IPS-18c (cell line): ENCODE data around the gene TEX30.

Source experiments
- H3K4me3 ChIP-seq: 2 replicates; pipeline ENCODE4 v1.7.0; 2013; ENCODE audit warnings: low read depth, mild to moderate bottlenecking, low read length, moderate library complexity; ENCODE audit not compliant: insufficient read depth
- H3K9me3 ChIP-seq: one replicate; pipeline ENCODE4 v1.6.1; 2013; ENCODE audit warnings: mild to moderate bottlenecking, low read length, moderate library complexity; ENCODE audit not compliant: control insufficient read depth, insufficient read depth

Gene TEX30

DNA sequence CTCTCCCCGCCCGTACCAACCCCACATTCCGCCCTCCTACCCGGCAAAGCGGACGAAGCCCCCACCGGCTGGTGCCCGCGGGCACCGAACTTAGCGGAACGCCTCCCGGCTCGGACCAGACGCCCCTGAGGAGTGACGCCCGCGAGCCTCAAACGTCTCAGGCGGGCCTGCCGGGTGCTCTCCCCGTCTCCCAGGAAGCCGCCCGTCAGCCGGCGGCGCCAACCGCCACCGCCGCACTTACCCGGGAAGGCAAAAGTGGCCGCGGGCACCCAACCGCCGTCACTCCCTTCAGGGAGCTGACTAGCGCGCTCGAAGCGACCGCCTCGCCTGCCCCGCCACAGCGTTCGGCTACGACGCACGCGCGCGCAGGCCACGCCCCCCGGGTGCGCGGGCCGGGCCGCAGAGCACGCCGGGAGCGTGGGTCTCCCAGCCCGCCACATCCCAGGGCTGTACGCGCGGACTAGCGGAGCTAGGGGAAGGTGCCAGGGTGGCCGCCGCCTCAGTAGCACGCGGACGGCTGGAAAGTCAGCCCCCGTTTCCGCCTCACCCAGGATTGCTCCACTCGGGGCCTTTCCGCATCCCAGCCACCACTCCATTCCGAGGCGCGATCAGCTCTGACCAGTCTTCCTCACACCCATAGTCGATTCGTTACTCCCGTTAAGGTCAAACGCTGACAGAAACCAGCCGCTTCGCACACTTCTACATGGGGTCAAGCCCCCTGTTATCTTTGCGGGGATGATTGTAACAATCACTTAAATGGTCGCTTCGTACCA is at the start of gene TEX30:
TEX30 (minus strand) TSS at position 346 of the 773 bp plus-strand sequence. CDS start 3,760 bp downstream, outside the sequence.
- Histone ChIP-seq H3K9me3 (no peaks in the 10 kb centered on the region), H3K4me3 (peak within 1 kb of the TSS; percentile 51)

DNA sequence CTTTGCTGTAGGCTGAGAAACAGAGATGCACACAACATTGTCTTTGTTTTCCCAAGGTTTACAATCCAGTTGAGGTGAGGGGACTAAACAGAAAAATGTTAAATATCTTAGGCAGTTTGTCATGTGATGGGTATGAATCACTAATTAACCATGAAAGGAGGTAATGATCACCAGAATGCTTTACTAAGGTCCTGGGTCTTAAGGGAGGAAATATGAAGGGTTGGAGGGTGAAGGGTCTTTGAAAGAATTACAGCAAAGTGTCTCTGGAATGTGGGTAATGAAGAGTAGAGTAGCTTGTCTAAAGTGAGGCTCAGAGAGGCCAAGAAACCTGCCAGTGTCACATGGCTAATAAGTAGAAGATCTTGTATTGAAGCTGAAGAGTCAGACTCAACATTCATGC is 44.3 kb upstream of the TEX30 start:
- Histone ChIP-seq H3K9me3 (peaks cover under 1% of the 10 kb centered on the region), H3K4me3 (no peak overlapping the region)

DNA sequence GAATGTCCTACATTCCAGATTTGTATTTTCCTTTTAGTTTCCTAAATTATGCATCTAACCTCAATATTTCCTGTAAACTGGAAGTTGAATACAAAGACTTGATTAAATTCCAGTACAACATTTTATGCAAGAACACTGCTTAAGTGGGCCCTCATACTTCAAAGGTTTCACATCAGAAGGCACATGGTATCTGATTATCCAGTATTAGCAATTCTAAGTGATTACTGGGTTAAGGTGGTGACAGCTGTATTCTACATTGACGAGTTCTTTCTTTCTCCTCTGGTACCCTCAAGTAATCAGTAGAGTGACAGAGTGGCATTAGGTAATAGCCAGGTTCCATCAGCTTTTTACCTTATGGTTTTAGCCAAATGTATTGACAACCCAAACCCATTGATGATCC is 43.7 kb upstream of the TEX30 start:
- Histone ChIP-seq H3K9me3 (no peaks in the 10 kb centered on the region), H3K4me3 (no peak overlapping the region)

DNA sequence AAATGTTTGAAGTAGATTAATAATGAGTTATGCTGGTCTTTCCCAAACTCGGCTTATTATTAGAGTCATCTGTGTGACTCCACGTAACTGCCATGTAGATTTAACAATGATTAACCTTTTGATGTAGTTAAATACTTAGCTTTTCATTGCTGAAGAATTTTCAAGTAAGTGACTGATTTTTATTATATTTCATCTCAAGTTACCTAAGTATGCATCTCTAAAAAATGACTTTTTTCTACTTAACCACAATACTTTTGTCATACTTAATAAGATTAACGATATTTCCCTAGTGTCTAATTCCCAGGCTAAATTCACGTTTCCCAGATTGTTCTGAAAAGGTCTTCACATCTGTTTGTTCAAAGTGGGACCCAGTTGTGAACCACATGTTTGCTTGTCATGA is 43.1 kb upstream of the TEX30 start:
- H3K4me3 ChIP-seq = no peak overlapping the region
- no peaks in the 10 kb centered on the region for H3K9me3 ChIP-seq

DNA sequence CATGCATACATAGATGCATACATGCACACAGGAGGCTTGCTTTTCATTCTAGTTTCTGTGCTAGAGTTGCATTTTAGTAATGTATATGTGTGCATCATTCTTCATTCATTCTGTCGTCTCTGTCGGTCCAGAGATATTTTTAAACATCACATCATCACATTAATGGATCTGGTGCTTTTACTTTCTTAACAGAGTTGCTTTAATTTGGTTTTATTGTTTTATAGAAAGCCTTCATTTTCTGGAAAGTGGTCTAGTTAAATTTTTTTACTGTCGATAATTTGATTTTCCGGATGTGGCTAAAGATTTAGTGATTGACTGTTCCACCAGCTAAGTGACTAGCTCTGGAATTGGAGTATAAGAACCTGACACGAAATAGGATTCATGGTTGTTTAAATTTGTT is 42.2 kb upstream of the TEX30 start:
- no peak overlapping the region for H3K4me3 ChIP-seq

DNA sequence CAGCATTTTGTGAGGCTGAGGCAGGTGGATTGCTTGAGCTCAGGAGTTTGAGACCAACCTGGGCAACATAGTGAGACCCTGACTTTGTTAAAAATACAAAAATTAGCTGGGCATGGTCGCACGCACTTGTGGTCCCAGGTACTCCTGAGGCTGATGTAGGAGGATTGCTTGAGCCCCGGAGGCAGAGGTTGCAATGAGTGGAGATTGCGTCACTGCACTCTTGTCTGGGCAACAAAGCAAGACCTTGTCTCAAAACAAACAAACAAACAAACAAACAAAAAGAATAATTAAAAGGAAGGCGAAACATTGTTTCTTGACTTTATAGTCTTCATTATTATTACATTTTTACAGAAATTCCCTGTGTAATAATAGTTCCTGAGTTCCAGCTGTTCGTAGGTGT is 41.2 kb upstream of the TEX30 start:
- no peaks in the 10 kb centered on the region for H3K9me3 ChIP-seq
- H3K4me3 ChIP-seq = no peak overlapping the region

More for the DNA sequence above, 42.2 kb upstream of the TEX30 start:
- no peaks in the 10 kb centered on the region for H3K9me3 ChIP-seq

DNA sequence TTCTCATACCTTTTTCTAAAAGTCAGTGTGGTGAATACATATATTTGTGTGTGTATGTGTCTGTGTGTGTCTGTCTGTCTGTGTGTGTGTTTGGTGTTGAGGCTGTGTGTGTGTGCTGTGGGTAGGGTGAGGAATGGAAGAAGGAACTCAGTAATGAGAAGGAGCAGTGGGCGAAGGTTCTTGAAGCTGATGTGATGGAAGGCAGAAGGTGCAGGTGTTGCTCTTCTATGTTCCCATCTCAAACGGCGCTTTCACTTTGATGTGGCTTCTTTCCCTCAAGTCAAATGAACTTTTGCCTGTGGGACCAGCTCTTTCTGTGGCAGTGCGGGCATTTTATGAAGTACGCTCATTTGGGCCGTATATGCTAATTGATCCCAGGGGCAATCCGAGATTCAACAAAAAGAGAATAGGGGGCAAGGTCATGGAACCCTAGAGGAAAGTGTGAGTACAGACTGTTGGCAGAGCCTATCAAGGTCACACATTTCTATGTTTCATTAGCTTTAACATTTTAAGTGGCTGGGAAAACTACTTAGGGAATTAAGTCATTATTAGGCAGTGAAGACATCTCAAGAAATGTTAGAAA is 40.5 kb upstream of the TEX30 start:
- Histone ChIP-seq H3K4me3 (no peak overlapping the region), H3K9me3 (no peaks in the 10 kb centered on the region)

DNA sequence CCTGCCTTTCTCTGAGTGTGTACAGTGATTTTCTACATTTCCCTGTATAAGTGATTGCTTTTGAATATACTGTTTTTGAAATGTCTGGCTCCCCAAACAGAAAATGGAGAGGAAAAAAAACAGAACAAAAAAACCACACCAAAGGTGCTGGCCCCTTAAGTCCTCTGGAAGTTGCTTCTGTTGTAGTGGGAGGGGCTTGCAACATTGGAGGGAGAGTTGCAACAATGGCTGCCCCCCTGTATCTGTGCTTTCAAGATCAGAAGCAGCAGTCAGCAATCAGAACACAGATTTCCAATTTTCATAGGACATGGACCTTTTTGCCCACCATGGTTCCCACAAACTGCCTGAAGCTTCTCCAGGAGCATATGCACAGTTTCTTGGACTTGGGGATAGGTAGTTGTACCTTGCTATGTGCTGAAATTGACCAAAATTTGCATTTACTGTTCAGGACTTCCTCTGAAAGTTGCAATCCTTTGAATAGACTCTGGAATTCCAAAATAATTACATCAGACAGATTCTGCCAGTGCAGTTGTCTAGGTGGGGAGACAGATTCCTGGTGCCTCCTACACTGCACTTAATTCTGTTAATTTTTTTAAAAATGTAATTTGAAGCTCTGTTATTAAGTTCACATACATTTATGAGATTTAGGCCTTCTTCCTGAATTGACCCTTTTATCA is 39.2 kb upstream of the TEX30 start:
- no peak overlapping the region for H3K4me3 ChIP-seq
- H3K9me3 ChIP-seq = no peaks in the 10 kb centered on the region

DNA sequence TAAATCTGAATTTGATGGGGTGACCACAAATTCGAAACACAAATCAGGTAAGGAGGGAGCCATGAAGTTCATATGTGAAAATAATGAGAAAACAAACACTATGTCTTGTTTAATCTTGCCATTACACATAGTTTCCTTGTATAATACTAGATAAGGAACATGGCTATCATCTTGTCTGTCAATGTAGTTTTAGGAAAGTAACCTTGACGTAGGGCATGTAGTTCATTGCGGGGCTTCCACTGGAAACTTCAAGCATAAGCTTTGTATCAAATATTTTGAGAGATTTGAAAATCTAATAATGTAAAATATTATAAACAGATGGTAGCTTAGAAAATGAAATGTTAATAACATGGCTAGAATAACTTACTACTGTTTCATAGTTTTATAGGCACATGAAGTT is 34.1 kb upstream of the TEX30 start:
- no peaks in the 10 kb centered on the region for H3K9me3 ChIP-seq
- H3K4me3 ChIP-seq = no peak overlapping the region

DNA sequence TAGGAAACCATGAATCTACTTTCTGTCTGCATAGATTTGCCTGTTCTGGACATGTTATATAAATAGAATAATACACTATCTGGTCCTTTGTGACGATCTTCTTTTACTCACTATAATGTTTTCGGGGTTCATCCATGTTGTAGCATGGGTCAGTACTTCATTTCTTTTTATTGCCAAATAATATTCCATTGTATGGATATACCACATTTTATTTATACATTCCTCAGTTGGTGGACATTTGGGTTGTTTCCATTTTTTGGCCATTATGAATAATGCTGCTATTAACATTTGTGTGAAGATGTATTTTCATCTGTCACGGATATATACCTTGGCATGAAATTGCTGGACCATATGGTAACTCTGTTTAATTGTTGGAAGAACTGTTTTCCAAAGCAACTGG is 32.1 kb upstream of the TEX30 start:
- H3K4me3 ChIP-seq = no peak overlapping the region
- H3K9me3 ChIP-seq = no peaks in the 10 kb centered on the region

DNA sequence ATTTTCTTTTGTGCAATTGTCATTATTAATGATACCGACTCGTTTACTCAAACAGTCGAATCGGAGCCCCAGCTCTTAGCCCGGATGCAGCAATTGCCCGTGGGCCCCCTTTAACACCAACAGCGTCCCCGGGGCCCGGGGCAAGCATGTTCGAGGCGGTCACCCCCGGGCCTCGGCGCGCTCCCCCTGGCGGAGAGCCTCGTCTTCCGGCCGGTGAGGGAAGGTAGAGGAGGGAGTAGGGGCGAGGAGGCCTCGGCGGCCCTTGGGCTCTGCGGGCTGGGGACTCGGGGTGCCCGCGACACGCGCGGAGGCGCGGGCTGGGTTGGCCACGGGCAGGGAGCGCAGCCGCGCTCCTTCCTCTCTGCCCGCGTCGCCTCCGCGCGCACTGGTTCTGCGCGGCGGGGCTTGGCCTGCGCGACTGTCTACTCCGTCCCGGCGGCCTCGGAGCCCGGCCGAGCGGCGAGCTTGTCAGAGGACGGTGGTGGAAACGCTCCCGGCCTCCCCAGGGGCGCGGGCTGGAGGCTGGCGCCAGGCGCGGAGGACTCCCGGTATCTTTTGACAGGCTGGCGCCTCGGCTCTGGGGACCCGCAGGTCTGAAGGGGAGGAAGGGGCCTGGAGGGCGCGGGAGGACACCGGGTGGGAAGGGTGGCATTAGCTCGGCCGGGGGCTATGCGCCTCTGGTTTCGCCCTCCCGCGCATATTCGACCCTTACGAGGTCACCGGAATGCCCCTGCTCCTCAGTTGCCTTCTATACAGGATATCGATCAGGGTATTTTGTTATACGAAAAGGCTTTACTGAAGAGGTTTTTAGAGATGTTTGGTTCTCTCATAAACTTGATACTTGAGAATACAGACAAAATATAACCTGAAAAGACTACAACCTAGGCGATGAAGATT is 26.8 kb upstream of the TEX30 start:
- Histone ChIP-seq H3K9me3 (no peaks in the 10 kb centered on the region), H3K4me3 (peak overlapping the region; percentile 83)

DNA sequence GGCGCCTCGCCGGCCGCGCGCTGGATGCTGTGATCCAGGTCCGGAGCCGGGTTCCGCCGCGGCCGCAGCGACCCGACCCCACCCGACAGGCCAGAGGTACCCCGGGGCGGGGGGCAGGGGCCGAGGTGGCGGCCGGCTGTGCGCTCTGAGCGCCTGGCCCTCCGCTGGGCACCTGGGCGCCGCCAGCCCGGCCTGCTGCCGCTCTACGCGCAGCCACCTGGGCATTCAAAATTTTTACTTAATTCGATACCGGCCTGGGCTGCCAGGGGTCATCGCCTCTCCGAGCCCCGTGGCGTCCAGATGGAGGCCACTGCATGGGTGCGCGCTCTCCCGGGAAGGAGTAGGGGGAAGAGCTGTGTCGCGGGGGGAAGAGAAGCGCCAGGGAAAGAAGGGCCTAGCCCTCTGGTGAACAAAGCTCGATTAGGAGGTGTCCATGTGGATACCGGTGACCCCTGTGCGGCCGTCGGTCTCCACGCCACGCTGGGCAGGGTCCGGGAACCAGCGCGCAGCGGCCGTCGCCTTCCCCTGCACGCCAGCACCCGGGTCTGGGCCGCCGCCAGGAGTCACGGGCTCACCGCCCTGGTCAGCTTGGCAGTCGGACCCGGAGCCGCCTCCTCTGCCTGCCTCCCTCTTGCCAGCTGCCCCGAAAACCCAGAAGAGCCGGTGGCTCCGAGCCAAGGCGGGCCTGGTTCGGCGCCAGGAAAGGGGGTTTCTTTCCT is 26.0 kb upstream of the TEX30 start:
- peak overlapping the region; percentile 83 for H3K4me3 ChIP-seq
- H3K9me3 ChIP-seq = no peaks in the 10 kb centered on the region

DNA sequence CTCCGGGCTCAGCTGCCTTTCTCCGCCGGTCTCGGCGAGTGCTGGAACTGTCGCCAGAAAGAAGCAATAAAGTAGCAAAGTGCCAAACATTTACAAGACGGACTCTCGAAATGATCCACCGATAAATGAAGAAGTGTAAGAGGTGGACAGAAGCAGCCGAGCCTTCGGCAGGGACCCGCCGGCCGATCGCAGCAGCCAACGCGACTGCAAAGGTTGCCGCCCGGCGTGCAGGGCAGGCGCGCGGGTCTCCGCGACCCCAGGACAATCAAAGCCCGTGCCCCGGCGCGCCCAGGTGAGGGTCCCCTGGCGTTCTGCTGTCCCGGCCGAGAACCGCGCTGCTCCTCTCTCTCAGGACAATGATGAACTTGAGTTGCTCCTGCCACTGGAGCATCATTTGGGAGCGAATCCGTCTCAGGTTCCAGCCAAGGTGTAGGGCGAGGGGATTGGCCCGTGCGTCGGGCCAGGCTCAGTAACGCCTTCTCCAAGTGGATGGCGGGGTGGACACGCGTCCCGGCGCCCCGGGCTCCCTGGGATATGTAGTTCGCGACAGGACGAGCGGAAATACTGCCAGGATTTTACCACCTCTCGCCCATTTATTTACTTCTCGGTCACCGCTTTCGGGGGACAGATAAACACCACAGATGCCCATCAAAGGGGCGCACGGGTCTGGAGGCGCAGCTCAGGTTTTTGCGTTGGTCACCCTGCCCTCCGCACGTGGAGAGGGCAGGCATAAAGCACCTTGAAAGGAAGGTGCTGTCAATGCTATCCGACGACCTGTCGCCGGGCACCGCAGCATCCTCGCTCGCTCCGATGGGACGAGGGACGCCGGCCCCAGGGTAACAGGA is 25.2 kb upstream of the TEX30 start, which contains the start of the genes BIVM and POGLUT2:
BIVM (plus strand) TSS at position 539 of the 845 bp plus-strand sequence. CDS start 8,149 bp downstream, outside the sequence.
POGLUT2 (minus strand) TSS at position 396 of the 845 bp plus-strand sequence; CDS start at position 90, 306 bp downstream.
- Histone ChIP-seq H3K4me3 (peak within 1 kb of the TSS; percentile 83), H3K9me3 (no peaks in the 10 kb centered on the region)

DNA sequence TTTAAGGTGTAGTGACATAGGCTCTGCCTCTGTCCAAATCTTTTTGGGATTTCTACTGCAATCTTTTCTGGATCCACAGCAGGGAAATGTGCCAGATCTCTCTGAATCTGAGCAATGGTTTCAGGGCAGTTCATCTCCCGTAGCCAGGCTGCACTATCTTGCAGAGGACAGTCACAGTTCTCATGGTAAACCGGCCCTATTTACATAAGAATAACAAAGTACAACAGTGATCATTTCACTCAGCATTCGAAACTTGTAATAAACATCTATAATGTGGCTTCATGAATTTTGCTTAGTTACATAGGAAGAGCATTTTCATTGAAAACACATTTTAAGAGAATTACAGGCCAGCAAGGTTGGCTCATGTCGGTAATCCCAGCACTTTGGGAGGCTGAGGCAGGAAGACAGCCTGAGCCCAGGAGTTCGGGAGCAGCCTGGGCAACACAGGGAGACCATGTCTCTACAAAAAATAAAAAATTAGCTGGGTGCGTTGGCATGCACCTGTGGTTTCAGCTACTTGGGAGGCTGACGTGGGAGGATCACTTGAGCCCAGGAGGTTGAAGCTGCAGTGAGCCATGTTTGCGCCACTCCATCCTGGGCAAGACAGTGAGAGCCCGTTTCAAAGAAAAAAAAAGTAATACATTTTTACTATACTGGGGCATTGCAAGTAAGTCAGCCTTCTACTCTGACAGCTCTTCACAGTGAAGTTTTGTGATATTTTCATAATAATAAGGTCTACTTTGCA is 20.2 kb upstream of the TEX30 start:
- Histone ChIP-seq H3K4me3 (no peak overlapping the region; the same call in 1 of the 2 replicates), H3K9me3 (no peaks in the 10 kb centered on the region)

DNA sequence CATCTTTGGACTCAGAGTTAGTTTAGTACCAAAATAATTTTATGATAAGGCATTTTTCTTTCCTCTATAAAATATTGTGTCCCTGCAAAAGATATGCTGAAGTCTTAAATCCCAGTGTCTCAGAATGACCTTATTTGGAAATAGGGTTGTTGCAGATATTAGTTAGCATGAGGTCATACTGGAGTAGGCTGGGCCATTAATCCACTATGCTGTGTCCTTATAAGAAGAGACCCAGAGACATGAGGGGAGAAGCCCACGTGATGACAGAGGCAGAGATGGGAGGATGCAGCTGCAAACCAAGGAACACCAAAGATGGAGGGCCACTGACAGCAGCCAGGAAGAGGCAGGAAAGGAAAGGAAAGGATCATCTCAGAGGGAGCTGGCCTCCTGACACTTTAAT is 18.8 kb upstream of the TEX30 start:
- no peak overlapping the region for H3K4me3 ChIP-seq
- H3K9me3 ChIP-seq = no peaks in the 10 kb centered on the region
